HepG2 (cell line): ENCODE results near the gene HOXA5.

Source experiments
- CTCF ChIP-seq: sonication (generic); formaldehyde crosslinking; IDR thresholded peaks from 2 replicates; pipeline ENCODE4 v1.5.0; 2020; ENCODE audit warnings: mild to moderate bottlenecking, missing genetic modification reagents, moderate library complexity
- MATR3 ChIP-seq: sonication (generic); formaldehyde crosslinking; IDR thresholded peaks from 2 replicates; pipeline ENCODE4 v1.4.0; 2020; ENCODE audit warnings: missing genetic modification reagents
- POLR2A ChIP-seq, 2 experiments: IDR thresholded peaks; 2 replicates each; pipeline ENCODE4 v1.6.1; 2011; ENCODE audit warnings: low read depth in 2 of 2, low read length in 2 of 2, mild to moderate bottlenecking in 1 of 2, moderate library complexity in 1 of 2; ENCODE audit not compliant: insufficient read depth in 1 of 2
- THAP8 ChIP-seq: sonication (generic); formaldehyde crosslinking; IDR thresholded peaks from 2 replicates; pipeline ENCODE4 v1.5.1; 2020; ENCODE audit warnings: missing genetic modification reagents, mild to moderate bottlenecking, borderline replicate concordance

GRCh38 chr7:27100694-27101170, 42.7 kb downstream of the HOXA5 start:
- TF ChIP-seq THAP8 (CRISPR knock-in tag) (no peak), CTCF (no peak), POLR2A (IDR thresholded peaks at IDR 0.05; ENCODE audit: insufficient read depth in 1 of 2, low read depth in 2 of 2, low read length in 2 of 2) (no peak), MATR3 (no peak)
